HepG2 (cell line): ENCODE measurements around the gene SLC35D2. TPM values are rescaled to one million over a fixed set of nuclear protein-coding genes. Genes with fewer than 3 reads are reported as not detected.

Source experiments
- DMAP1 ChIP-seq: IDR thresholded peaks from 2 replicates; pipeline ENCODE4 v1.6.1; 2016
- HNRNPUL1 ChIP-seq: fragments of 200-400 bp; formaldehyde crosslinking; IDR thresholded peaks from 2 replicates; pipeline ENCODE4 v1.6.1; 2017; ENCODE audit warnings: low read depth, mild to moderate bottlenecking, low read length, moderate library complexity
- KLF15 ChIP-seq: sonication (generic); formaldehyde crosslinking; IDR thresholded peaks from 2 replicates; pipeline ENCODE4 v1.8.1; 2023; ENCODE audit warnings: borderline replicate concordance, mild to moderate bottlenecking, inconsistent platforms, missing genetic modification reagents, mixed read lengths
- MBNL3 ChIP-seq: fragments of 250-450 bp; sonication (Bioruptor Pico); conservative IDR thresholded peaks from 2 replicates; pipeline ENCODE4 v1.8.0; 2022; ENCODE audit warnings: mild to moderate bottlenecking, inconsistent platforms
- MEIS2 ChIP-seq: sonication (generic); formaldehyde crosslinking; IDR thresholded peaks from 2 replicates; pipeline ENCODE4 v1.9.0; 2021; ENCODE audit warnings: mild to moderate bottlenecking, missing genetic modification reagents
- MTA1 ChIP-seq: sonication (generic); formaldehyde crosslinking; IDR thresholded peaks from 2 replicates; pipeline ENCODE4 v1.4.0; 2020; ENCODE audit warnings: missing genetic modification reagents, mild to moderate bottlenecking, borderline replicate concordance
- NAIF1 ChIP-seq: sonication (generic); formaldehyde crosslinking; IDR thresholded peaks from 2 replicates; pipeline ENCODE4 v1.5.0; 2020; ENCODE audit warnings: mild to moderate bottlenecking, missing genetic modification reagents, borderline replicate concordance
- TBX3 ChIP-seq: fragments of 450-650 bp; IDR thresholded peaks from 2 replicates; pipeline ENCODE4 v1.6.1; 2017; ENCODE audit warnings: antibody characterized with exemption, mild to moderate bottlenecking, inconsistent platforms, borderline replicate concordance
- ZBTB3 ChIP-seq: sonication (generic); formaldehyde crosslinking; IDR thresholded peaks from 2 replicates; pipeline ENCODE4 v1.4.0; 2020; ENCODE audit warnings: low read depth, mild to moderate bottlenecking, moderate library complexity, missing genetic modification reagents, borderline replicate concordance
- ZFP1 ChIP-seq: IDR thresholded peaks from 2 replicates; pipeline ENCODE4 v1.6.1; 2016
- ZNF33B ChIP-seq: sonication (generic); formaldehyde crosslinking; IDR thresholded peaks from 2 replicates; pipeline ENCODE4 v1.5.1; 2020; ENCODE audit warnings: mild to moderate bottlenecking, missing genetic modification reagents
- ZNF720 ChIP-seq: sonication (generic); formaldehyde crosslinking; IDR thresholded peaks from 2 replicates; pipeline ENCODE4 v1.4.0; 2020; ENCODE audit warnings: missing genetic modification reagents
- ZNF747 ChIP-seq: sonication (generic); formaldehyde crosslinking; IDR thresholded peaks from 2 replicates; pipeline ENCODE4 v1.8.1; 2023; ENCODE audit warnings: missing genetic modification reagents, mild to moderate bottlenecking, borderline replicate concordance
- polyA plus RNA-seq, 8 experiments: library from polyadenylated mRNA; depleted of rRNA in 3 of 8; stranded (reverse) in 7 of 8; unstranded in 1 of 8; fragments of >200 nt; fragmentation: Illumina TruSeq in 4 of 8; extraction: Trizol in 4 of 8; gene quantifications; 2 replicates each; pipeline versions ENCODE4 v1.2.1 to v1.2.3, GENCODE V29; 2011 to 2016; ENCODE audit warnings: low read depth in 4 of 8, missing spikeins in 1 of 8, mixed read lengths in 1 of 8; ENCODE audit not compliant: insufficient read depth in 1 of 8
- total RNA-seq, 5 experiments: library from RNA; depleted of rRNA; stranded (reverse); fragments of >200 nt; fragmentation: Illumina TruSeq; extraction: Trizol; gene quantifications; 2 replicates each; pipeline ENCODE4 v1.2.3, GENCODE V29; 2016; ENCODE audit warnings: low read depth in 1 of 5
- TF ChIP-seq, protein P1 (sequence below): sonication (generic); formaldehyde crosslinking; IDR thresholded peaks from 2 replicates; pipeline ENCODE4 v1.4.0; 2020; ENCODE audit warnings: mild to moderate bottlenecking, missing genetic modification reagents
- TF ChIP-seq, protein P2 (sequence below): sonication (generic); formaldehyde crosslinking; IDR thresholded peaks from 2 replicates; pipeline ENCODE4 v1.4.0; 2020; ENCODE audit warnings: missing genetic modification reagents, mild to moderate bottlenecking, borderline replicate concordance
- TF ChIP-seq, protein P3 (sequence below): sonication (generic); formaldehyde crosslinking; IDR thresholded peaks from 2 replicates; pipeline ENCODE4 v1.5.1; 2020; ENCODE audit warnings: mild to moderate bottlenecking, missing genetic modification reagents, borderline replicate concordance
- TF ChIP-seq, protein P4 (sequence below): sonication (generic); formaldehyde crosslinking; IDR thresholded peaks from 2 replicates; pipeline ENCODE4 v1.4.0; 2020; ENCODE audit warnings: mild to moderate bottlenecking, low read depth, missing genetic modification reagents

The SLC35D2 gene
- total and polyA plus RNA-seq, 2 of the 13 experiments (the other 11 are each of a cell fraction or from before 2014, with no cell fraction given): 96.2 to 103 TPM

DNA sequence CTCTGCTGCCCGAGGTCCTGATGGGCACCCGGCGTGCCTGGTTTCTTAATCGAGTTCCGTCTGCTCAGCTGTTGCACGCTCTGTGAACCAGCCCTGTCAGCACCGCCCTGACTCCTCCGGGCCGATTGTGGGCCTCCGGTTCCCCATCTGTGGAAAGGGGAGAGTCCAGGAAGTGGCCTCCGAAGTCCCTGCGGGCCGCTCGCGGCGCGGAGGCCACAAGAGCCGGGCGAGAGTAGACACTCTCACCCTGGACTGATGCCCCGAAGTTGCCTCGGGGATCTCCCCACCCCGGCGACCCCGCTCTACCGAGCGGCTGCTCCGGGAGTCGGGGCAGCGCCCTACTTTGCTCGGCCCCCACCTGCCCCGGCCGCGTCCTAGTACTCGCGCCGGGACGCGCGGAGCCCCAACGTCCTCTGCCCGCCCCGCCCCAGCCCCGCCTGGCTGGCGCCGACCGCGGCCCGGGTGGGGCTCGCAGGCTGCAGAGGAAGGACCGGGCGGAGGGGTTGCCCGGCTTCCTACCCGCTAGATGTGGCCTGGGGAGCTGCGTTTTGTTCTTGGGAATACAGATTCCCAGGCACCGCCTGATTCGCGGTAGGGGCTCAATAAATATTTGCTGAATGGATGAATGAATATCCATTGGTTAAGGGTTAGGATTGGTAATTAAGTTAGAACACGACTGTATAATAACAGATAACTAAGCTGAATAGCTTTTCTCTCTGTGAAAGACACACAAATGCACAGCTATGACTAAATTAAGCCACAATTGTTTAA lies 35.6 kb upstream of the SLC35D2 start (continued):
- TF ChIP-seq ZNF747 (CRISPR knock-in tag) (no peak), ZNF720 (no peak), NAIF1 (CRISPR knock-in tag) (no peak; the same call in 1 of the 2 replicates), KLF15 (no peak), ZFP1 (CRISPR knock-in tag) (0 out of 2 replicates have a peak, but pooled peaks have one; percentile 61), ZBTB3 (CRISPR knock-in tag) (no peak), MTA1 (CRISPR knock-in tag) (peak; percentile 24; the same call in 1 of the 2 replicates), ZNF33B (CRISPR knock-in tag) (no peak), HNRNPUL1 (no peak), MBNL3 (CRISPR knock-in tag) (no peak), DMAP1 (no peak), MEIS2 (CRISPR knock-in tag) (no peak), TBX3 (no peak)
- TF ChIP-seq, protein P1, sequence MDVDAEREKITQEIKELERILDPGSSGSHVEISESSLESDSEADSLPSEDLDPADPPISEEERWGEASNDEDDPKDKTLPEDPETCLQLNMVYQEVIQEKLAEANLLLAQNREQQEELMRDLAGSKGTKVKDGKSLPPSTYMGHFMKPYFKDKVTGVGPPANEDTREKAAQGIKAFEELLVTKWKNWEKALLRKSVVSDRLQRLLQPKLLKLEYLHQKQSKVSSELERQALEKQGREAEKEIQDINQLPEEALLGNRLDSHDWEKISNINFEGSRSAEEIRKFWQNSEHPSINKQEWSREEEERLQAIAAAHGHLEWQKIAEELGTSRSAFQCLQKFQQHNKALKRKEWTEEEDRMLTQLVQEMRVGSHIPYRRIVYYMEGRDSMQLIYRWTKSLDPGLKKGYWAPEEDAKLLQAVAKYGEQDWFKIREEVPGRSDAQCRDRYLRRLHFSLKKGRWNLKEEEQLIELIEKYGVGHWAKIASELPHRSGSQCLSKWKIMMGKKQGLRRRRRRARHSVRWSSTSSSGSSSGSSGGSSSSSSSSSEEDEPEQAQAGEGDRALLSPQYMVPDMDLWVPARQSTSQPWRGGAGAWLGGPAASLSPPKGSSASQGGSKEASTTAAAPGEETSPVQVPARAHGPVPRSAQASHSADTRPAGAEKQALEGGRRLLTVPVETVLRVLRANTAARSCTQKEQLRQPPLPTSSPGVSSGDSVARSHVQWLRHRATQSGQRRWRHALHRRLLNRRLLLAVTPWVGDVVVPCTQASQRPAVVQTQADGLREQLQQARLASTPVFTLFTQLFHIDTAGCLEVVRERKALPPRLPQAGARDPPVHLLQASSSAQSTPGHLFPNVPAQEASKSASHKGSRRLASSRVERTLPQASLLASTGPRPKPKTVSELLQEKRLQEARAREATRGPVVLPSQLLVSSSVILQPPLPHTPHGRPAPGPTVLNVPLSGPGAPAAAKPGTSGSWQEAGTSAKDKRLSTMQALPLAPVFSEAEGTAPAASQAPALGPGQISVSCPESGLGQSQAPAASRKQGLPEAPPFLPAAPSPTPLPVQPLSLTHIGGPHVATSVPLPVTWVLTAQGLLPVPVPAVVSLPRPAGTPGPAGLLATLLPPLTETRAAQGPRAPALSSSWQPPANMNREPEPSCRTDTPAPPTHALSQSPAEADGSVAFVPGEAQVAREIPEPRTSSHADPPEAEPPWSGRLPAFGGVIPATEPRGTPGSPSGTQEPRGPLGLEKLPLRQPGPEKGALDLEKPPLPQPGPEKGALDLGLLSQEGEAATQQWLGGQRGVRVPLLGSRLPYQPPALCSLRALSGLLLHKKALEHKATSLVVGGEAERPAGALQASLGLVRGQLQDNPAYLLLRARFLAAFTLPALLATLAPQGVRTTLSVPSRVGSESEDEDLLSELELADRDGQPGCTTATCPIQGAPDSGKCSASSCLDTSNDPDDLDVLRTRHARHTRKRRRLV (CRISPR knock-in tag): no peak
- TF ChIP-seq, protein P2, sequence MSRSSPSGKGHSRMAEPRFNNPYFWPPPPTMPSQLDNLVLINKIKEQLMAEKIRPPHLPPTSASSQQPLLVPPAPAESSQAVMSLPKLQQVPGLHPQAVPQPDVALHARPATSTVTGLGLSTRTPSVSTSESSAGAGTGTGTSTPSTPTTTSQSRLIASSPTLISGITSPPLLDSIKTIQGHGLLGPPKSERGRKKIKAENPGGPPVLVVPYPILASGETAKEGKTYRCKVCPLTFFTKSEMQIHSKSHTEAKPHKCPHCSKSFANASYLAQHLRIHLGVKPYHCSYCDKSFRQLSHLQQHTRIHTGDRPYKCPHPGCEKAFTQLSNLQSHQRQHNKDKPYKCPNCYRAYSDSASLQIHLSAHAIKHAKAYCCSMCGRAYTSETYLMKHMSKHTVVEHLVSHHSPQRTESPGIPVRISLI: no peak; the same call in 1 of the 2 replicates
- TF ChIP-seq, protein P3, sequence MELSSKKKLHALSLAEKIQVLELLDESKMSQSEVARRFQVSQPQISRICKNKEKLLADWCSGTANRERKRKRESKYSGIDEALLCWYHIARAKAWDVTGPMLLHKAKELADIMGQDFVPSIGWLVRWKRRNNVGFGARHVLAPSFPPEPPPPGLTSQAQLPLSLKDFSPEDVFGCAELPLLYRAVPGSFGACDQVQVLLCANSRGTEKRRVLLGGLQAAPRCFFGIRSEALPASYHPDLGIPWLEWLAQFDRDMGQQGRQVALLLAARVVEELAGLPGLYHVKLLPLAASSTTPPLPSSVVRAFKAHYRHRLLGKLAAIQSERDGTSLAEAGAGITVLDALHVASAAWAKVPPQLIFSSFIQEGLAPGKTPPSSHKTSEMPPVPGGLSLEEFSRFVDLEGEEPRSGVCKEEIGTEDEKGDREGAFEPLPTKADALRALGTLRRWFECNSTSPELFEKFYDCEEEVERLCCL (CRISPR knock-in tag): no peak
- TF ChIP-seq, protein P4, sequence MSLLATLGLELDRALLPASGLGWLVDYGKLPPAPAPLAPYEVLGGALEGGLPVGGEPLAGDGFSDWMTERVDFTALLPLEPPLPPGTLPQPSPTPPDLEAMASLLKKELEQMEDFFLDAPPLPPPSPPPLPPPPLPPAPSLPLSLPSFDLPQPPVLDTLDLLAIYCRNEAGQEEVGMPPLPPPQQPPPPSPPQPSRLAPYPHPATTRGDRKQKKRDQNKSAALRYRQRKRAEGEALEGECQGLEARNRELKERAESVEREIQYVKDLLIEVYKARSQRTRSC (CRISPR knock-in tag): no peak
